GM18858 (cell line): ENCODE results near the gene PLXNA2.

Experiments used
- ATAC-seq: cut with Tn5 transposase; IDR thresholded peaks from one replicate; pipeline ENCODE4 v1.9.1; 2021; ENCODE audit not compliant: unreplicated experiment

Gene PLXNA2

DNA sequence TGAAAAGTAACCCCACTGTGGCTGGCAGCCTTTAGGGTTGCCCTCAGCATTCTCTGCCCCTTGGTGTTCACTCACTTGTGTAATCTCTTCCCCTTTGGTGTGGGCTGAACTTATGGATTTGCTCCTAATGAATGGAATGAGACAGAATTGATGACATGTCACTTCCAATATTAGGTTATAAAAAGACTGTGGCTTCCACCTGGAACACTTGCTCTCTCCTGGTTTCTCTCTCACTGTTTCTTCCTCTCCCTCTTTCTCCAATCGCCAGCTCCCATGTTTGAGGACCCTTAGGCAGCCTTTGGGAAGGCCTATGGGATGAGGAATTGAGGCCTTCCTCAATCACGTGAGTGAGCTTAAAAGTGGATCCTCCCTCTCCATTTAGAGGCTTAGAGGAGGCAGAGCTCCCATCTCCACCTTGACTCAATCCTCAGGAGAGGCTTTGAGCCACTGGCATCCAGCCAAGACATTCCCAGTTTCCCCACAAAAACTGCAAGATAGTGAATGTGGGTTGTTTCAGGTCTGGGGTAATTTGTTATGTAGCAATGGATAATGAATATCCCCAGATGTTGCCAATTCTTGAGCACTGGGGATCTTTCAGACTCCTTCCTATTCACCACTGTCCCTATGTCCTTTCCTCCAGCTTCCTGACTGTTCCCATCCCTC is 237.8 kb downstream of the PLXNA2 start:
- ATAC-seq, result no peak

DNA sequence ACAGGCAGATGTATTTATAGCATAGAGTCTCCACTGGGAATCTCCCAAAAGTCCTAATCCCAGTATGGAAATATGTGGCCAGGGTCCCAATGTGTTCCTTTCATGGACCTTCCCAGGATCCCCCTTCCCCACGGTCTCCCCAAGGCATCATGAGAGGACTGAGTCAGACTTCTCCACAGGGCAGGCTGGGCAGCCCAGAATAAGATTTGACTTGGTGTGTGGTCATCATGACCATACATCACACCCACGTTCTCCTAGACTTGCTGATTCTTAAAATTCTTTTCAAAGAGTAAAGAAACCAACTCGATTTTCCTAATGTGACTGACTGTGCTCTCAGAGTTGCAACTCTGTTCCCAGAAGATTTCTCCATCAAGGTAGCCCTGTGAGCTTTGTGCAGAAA is 239.3 kb downstream of the PLXNA2 start:
- ATAC-seq, result no peak

DNA sequence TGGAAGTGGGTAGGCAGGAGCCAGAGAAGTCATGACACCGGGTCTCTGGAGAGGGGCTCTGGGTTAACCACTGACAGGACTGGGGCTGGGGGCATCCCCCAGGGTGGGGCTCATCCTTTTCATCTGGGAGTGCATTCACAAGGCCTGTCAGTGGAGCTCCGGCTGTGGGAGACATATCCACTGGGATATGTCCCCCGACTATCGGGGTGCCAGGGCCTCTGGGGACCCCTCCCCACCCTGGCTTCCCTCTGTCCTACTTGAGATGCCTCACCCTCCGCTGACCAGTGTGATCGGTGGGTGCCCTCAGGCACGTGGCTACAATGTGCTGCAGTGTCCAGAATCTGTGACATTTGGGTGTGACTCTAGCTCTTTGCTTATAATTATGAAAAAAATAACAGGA is 240.9 kb downstream of the PLXNA2 start:
- no peak for ATAC-seq

DNA sequence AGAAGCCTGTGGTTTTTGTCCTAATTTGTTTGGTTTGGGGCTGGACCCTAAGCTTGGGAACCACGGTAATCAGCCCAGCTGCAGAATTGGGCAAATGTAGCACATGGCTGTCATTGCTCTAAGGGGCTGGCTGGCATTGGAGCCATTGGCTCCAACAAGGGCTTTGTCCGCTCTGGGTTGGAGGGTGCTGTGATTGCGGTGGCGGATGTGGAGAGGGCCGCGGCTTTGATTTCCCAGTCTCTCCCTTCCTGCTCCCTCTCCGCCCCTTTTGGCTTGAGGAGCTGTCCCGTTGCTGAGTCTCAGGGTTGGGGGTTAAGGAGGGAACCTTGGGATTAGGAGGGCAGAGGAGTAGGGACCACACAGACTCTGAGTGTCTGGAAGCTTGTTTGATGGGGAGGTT is 241.5 kb downstream of the PLXNA2 start:
- no peak for ATAC-seq

DNA sequence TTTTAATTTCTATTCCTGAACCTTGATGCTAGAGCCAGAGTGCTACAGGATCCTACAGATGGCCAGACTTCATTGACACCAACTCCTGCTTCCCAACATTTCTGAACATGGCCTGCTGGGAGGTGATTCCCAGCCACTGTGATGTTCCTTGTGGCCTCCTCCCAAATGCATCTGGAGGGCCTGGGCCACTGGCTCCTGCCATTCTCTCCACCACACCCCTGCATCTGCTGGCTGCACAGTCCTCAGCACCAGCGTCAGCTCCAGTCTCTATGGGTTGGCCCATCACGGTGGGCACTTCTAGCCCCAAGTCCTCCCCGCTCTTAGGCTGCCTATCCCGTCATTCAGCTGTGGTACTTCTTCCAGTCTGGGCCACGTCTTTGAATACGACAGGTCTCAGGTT is 242.1 kb downstream of the PLXNA2 start:
- no peak for ATAC-seq

DNA sequence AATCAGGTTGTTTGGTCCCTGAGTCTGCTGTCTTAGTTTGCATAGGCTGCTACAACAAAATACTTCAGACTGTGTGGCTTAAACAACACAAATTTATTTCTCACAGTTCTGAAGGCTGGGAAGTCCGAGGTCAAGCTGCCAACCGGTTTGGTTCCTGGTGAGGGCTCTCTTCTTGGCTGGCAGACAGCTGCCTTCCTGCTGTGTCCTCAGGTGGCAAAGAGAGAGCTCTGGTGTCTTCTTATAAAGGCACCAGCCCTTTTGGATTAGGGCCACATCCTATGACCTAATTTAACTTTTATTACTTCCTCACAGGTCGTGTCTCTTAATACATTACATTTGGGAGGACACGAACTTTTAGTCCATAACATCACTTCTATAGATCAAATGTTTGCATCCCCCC is 243.7 kb downstream of the PLXNA2 start:
- no peak for ATAC-seq

DNA sequence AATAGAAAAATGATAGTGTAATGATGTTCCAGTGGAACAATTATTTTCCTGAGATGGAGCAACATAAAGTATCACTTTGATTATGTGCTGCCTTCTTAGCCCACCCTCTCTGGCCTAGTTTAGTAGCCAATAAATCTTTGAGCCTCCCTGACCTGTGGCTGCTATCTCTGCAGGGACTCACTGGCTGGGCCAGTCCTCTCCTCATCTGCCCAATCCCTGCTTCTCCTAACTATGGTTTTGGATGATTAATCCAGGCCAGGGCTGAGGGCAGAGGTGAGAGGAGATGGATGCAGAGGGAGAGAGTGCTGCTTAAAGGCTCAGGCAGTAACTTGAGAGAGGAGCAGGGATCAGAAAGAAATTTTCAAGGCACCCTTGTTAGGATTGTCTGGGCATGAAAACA is 244.2 kb downstream of the PLXNA2 start:
- ATAC-seq, result no peak

DNA sequence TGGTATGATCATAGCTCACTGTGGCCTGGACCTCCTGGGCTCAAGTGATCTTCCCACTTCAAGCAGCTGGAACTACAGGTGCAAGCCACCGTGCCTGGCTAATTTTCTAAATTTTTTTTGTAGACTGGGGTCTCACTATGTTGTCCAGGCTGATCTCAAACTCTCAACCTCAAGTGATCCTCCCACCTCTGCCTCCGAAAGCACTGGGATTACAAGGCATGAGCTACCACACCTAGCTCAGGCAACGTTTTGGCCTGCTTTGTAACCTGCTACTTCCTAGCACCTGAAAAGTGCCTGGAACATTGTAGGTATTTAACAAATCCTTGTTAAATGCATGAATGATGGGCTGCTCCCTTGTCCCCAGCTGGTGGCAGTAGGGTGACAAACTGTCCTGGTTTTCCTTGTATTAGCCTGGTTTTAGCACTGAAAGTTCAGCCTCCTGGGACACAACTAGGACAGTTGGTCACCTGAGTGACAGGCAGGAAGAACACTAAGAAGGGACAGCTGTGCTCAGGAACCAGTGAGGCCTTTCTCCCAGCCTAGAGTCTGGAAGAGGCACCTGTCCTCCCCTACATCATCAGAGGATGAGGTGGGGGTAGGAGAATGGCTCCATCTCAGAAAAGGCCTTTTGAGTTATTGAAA is 244.8 kb downstream of the PLXNA2 start:
- ATAC-seq, result no peak

DNA sequence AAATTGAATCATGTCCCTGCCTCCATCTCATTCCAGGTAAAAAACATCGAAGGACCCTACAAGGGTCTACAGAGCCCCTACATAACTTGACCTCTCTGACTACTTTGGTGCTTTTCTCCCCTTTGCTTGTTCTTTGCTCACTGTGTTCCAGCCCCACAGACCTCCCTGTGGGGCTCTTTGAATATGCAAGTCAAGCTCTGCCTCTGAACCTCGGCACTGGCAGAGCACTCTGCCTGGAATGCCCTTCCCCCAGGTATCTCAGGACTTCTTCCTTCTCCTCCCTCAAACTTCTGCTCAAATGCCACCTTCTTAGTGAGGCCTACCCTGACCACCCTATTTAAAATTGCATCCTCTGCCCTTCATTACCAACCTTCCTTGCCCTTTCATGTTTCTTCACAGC is 245.5 kb downstream of the PLXNA2 start:
- ATAC-seq, result no peak

DNA sequence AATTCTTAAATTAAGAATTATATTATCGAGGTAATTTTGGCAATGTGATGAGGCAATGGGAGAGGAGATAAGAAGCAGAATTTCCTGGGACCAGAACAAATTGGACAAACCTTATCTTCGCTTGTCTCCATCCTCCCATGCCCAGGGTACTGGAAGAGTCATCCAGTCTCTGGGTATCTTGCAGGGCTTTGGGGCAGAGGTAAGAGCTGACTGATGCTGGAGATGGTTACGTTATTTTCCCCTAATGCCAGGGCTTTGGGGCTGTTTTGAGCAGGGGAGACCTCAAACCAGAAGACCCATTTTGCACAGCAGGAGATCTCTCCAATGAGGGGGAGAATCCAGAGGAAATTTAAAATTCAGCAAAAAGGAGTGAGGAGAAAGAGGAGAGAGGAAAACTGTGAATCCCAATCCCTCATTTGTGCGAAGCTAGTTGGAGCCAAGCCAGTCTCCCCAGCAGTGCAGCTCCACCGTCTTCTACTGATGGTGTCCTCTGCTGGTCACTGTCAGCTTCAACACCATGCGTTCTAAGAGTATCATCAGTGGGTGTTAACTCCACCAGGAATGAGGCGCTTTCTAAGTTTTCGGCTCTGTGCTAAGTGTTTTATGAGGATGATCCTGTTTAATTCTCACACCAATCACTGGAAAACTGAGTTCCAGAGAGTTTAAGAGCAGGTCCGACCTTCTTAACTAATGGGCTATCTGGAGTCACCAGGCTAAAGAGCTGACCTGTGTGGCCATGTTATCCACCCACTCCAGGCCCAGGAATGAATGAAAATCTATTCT is 246.5 kb downstream of the PLXNA2 start:
- no peak for ATAC-seq

DNA sequence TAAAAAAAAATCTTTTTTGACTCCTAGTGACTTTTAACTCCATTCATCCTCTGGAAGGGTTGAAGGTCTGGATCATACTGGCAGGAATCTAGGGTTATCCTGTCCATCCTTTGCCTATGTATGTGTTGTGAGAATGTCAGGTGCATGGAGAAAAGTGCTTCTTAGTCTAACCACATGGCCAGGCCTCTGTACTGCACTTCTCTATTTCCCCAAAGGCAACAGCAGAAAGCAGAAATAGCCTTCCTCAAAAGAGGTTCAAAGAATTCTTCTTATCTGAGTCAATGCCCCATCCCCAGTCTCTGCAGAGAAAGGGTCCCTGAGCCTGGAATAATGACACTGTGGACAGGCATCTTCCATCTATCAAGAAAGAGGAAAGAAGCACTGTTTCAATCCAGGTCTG is 247.5 kb downstream of the PLXNA2 start:
- no peak for ATAC-seq

DNA sequence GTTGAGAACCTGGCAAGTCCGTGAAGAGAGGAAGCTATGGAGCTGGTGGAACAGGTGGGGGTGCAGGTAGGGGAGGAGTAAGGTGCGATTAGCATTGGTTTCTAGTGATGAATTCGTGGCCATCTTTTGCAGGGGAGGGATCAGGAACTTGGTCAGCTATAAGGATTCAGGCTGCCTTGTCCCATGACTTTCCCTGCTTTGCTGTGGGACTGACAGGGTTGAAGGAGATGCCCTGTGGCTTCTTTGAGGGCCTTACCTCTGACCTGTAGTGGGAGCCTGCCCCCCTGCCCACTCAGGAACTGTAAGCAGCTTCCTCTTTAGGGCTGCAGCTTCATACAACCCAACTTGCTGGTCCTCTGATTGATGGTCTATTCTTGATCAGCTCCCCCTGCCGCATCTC is 248.6 kb downstream of the PLXNA2 start:
- ATAC-seq, result no peak

DNA sequence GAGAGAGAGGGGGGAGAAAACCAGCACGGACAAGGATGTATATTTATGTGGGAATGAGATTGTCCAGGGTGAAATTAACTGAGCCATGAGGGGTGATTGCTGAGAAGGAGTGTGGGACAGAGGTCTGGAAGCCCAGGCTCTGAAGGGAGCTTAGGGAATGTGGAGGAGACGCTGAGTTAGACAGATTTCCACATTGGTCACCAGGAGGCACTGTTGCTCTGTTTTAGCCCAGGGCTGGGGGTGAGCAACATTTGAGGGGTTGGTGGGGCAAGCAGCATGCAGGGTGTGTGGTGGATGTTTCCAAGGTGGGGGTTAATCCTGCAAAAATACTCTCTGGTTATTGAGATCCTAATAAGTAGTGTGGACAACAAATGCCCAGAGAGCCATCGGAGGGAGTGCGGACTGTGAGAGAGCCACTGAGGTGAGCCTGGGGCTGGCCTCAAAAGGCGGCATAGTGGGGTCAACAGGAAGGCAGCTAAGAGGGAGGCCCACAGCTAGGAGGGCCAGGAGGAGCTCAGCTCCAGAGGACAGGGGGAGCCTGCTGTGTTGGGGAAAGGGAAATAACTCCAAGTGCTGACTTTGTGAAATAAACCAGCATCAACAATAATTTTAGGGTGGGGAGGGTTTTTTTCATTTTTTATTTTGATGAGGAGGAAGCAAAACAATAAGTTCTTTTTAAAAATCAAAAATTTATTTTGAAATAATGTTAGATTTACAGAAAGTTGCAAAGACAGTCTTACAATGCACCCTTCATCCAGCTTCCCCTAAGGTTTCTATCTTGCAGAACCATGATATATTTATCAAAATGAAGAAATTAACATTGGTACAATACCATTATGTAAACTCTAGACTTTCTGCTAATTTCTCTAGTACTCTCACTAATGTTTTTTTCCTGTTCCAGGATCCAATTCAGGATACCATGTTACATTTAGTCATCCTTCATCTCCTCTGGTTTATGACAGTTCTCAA is 250.4 kb downstream of the PLXNA2 start:
- ATAC-seq, result no peak

DNA sequence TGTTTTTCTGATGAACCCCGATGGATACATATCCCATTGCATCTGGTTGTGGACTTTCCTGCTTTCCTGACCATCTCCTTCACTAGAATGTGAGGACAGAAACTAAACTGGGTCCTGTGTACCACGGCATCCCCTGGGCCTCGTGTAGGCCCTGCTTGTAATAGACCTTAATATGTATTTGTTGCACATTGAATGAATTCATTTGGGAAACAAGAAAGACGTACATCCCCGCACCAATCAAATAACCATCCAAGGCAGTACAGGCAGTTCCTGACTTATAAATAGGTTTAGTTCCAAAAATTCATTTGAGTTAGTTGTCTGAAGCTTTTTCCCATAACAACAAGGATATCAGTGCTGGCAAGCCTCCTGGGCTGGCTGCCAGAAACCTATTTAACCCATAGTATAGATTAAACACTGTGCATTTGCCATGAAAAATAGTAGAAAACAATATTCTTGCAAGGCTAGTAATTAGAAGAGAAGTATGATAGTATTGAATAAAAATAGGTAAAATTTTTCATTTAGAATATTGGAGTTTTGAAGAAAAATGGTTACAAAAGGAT is 251.4 kb downstream of the PLXNA2 start:
- no peak for ATAC-seq

DNA sequence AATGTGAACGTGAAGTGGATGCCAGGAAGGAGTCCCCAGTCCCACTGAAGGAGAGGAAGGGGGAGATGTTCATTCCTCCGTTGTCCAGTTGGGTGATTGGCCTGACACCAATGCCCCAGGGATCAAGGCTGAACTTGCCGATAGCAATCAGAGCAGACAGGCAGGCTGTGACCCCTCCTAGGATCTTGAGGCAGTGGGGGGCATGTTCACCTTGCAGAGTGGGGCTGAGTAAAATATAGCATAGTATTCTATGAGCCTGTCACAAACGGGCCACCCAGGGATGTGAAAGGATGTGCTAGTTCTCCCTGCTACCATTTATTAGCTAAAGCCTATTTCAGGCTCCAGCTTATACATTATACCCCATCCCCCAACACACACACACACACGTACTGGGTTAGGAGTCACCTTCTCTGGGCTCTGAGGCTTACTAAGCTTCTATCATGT is 252.6 kb downstream of the PLXNA2 start:
- no peak for ATAC-seq

DNA sequence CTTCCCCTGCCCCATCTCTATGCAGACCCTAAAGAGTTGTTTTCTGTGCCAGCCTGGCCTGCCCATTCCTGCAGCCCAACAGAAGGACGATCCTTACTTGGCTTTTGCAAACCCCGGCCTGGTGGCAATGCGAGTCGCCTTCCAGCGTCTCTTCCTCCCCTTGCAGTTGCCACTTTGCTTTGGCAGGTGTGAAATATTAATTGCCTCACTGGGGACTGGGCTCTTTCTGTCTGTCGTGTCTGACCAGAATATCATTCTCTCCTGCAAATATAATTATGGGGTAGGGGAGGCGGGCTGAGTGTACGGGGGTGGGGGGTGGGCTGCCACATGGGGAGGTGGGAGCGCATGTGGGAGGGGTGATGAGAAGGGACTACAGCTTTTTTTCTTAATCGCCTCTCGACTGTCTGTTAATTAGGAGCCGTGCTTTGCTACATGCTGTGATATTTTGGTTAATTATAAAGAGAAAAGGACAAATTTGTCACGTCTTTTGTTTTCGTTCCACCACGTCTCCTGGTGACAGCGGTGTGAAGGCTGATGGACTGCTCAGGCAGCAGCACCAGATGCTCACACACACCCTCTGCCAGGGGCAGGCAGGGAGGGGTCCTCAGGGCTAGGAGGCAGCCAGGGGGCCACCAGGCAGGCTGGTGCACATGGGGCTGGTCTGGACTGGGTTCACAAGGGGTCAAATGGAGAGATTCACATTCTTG is 253.2 kb downstream of the PLXNA2 start:
- no peak for ATAC-seq

DNA sequence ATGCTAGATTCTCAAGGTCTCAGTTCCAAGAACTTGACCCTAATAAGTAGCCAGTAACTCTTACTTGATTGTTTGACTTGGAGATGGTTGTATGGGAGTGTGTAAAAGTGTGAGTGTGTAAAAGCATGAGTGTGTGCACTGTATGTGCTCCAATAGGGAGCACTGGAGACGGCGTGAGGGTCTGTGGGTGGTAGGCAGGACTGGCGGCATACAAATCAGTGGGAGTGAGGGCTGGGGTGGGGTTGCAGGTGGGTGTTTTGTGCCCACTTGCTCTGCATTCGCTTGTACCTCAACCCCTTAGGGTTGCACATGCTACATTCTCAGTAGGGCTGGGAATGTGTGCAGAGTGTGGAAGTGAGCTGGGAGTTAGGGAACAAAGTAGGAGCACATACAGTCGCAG is 253.7 kb downstream of the PLXNA2 start:
- no peak for ATAC-seq

DNA sequence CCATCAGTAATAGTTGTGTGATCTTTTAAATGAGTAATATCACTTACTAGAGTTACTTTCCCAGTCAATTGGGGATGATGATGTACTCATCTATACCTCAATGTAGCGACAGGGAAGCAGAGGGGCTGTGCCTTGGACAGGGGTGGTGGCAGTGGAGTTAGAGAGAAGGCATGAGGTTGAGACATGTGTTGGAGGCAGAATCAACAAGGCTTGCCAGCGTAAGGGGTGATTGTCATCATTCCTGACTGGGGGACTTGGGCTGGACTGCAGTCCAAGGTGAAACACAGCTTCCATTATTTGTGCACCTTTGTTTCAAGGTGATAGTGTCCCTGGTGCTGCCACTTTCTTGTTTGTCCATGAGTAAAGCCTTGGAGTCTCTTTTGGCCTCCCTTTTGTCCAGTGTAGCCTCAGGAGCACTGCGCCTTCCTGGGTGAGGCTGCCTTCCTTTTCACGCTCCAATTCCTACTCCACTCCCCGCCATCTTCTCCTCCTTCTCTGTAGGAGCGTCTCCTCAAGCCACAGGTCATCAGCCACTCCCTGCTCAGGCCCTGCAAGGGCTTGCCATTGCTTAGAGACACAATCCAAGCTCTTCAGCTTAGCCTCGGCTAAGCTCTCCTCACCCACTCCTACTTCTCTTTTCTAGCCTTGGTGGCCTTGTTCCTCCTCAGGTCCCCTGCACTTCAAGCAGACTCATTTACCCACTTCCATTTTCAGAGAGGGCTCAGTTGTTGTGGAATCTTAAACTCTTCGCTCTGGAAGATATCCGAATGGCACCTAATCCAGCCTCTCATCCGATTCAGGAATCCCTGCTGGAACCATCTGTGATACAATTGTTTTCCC is 255.6 kb downstream of the PLXNA2 start:
- ATAC-seq, result no peak

DNA sequence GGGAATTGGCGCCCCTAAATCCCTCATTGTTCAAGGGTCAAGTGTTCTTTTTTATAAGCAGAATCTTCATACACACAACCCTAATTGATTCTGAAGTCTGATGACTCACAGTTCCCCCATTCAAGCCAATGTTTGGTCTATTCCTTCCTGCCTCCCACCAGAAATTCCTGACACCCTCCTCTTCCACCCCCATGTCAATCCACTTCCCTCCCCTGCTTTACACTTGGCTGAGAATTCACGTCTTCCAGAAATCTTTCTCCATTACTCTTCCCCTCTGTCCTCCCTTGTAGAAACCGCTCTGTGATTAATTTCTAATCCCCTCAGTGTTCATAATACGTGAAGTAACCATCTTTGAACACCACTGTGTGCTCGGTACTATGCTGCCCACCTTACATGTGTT is 257.0 kb downstream of the PLXNA2 start:
- no peak for ATAC-seq
